SK-N-SH (cell line): ENCODE data around the gene APBB2. TPM values are rescaled to one million over a fixed set of nuclear protein-coding genes. Genes with fewer than 3 reads are reported as not detected.

ENCODE experiments used
- CTCF ChIA-PET: fragments of 300-600, 350-600 bp; formaldehyde crosslinking; extraction: SDS; loops from one replicate; lab custom pipeline; 2021; lab: Yijun Ruan, JAX
- POLR2A ChIA-PET: fragments of 350-600 bp; sonication (Branson Sonifier 250); formaldehyde crosslinking; extraction: SDS; loops from one replicate; lab custom pipeline; 2020; ENCODE audit warnings: antibody characterized with exemption, inconsistent platforms; lab: Yijun Ruan, JAX
- DNase-seq: peaks from one replicate; pipeline ENCODE4 v3.0.0; 2012
- H2AFZ ChIP-seq: fragments of 200-600 bp; sonication (generic); 2 replicates; pipeline ENCODE4 v1.8.1; 2016; ENCODE audit warnings: antibody characterized with exemption, mild to moderate bottlenecking, low read depth
- H3F3A ChIP-seq: fragments of 200-600 bp; sonication (generic); replicated peaks from 2 replicates; pipeline ENCODE3; 2016; ENCODE audit warnings: antibody characterized with exemption, mild to moderate bottlenecking; ENCODE audit not compliant: insufficient read depth
- H3K27ac ChIP-seq, 2 experiments: fragments of 200-500 bp in 1 of 2; fragments of 200-600 bp in 1 of 2; sonication (Bioruptor generic) in 1 of 2; sonication (generic), shearing (Covaris generic) in 1 of 2; 2 replicates each; pipeline versions ENCODE4 v1.5.1 to v1.6.1; 2014 to 2016; ENCODE audit warnings: low read depth in 2 of 2, inconsistent platforms in 1 of 2, low read length in 1 of 2, mild to moderate bottlenecking in 1 of 2, mixed read lengths in 1 of 2
- H3K27me3 ChIP-seq: fragments of 200-600 bp; sonication (generic), shearing (Covaris generic); 2 replicates; pipeline ENCODE4 v1.6.1; 2016; ENCODE audit warnings: mixed run types; ENCODE audit not compliant: insufficient read depth
- H3K36me3 ChIP-seq, 2 experiments: fragments of 200-500 bp in 1 of 2; fragments of 200-600 bp in 1 of 2; sonication (Bioruptor generic) in 1 of 2; sonication (generic) in 1 of 2; replicated peaks in 1 of 2; 2 replicates each; pipeline versions ENCODE3 to v1.5.1; 2014 to 2016; ENCODE audit warnings: low read length in 1 of 2, mild to moderate bottlenecking in 1 of 2; ENCODE audit not compliant: insufficient read depth in 2 of 2, control insufficient read depth in 1 of 2
- H3K4me1 ChIP-seq, 2 experiments: fragments of 200-500 bp in 1 of 2; fragments of 200-600 bp in 1 of 2; sonication (Bioruptor generic) in 1 of 2; sonication (generic), shearing (Covaris generic) in 1 of 2; 2 replicates each; pipeline versions ENCODE4 v1.5.1 to v1.6.1; 2014 to 2016; ENCODE audit warnings: low read depth in 1 of 2, low read length in 1 of 2, mixed run types in 1 of 2; ENCODE audit not compliant: insufficient read depth in 2 of 2, control insufficient read depth in 1 of 2
- H3K4me2 ChIP-seq: fragments of 200-600 bp; sonication (generic), shearing (Covaris generic); 2 replicates; pipeline ENCODE4 v1.6.1; 2017; ENCODE audit warnings: mixed run types
- H3K4me3 ChIP-seq, 2 experiments: fragments of 200-500 bp in 1 of 2; fragments of 200-600 bp in 1 of 2; sonication (Bioruptor generic) in 1 of 2; sonication (generic), shearing (Covaris generic) in 1 of 2; 2 replicates each; pipeline versions ENCODE4 v1.5.1 to v1.8.1; 2014 to 2016; ENCODE audit warnings: low read depth in 2 of 2, inconsistent platforms in 1 of 2, low read length in 1 of 2, mild to moderate bottlenecking in 1 of 2, mixed read lengths in 1 of 2, moderate library complexity in 1 of 2
- H3K79me2 ChIP-seq: fragments of 200-600 bp; sonication (generic); 2 replicates; pipeline ENCODE4 v1.8.1; 2017; ENCODE audit warnings: mild to moderate bottlenecking; ENCODE audit not compliant: insufficient read depth
- H3K9ac ChIP-seq: fragments of 200-600 bp; sonication (generic); 2 replicates; pipeline ENCODE4 v1.6.1; 2017; ENCODE audit warnings: mixed run types
- H3K9me2 ChIP-seq: fragments of 200-600 bp; sonication (generic); 2 replicates; pipeline ENCODE4 v1.6.1; 2017; ENCODE audit warnings: mixed run types
- H3K9me3 ChIP-seq: fragments of 200-600 bp; sonication (generic); 2 replicates; pipeline ENCODE4 v1.6.1; 2017; ENCODE audit warnings: mixed run types, mild to moderate bottlenecking, moderate library complexity
- H4K20me1 ChIP-seq: fragments of 200-600 bp; sonication (generic); 2 replicates; pipeline ENCODE4 v1.6.1; 2017; ENCODE audit warnings: mild to moderate bottlenecking, mixed run types; ENCODE audit not compliant: insufficient read depth
- CHD2 ChIP-seq: fragments of 150-350 bp; IDR thresholded peaks from 2 replicates; pipeline ENCODE4 v1.6.1; 2018; ENCODE audit warnings: low read length; ENCODE audit not compliant: partially characterized antibody
- CTCF ChIP-seq: fragments of 200-600 bp; sonication (generic); IDR thresholded peaks from 2 replicates; pipeline ENCODE4 v1.6.1; 2017; ENCODE audit warnings: antibody characterized with exemption, mild to moderate bottlenecking, moderate library complexity
- ELF1 ChIP-seq: IDR thresholded peaks from 2 replicates; pipeline ENCODE4 v1.4.0; 2012
- EZH2phosphoT487 ChIP-seq: fragments of 200-600 bp; sonication (generic); IDR thresholded peaks from 2 replicates; pipeline ENCODE4 v1.6.1; 2017; ENCODE audit warnings: low read depth, mixed run types, mild to moderate bottlenecking, antibody characterized with exemption, moderate library complexity, borderline replicate concordance
- FOSL2 ChIP-seq: IDR thresholded peaks from 2 replicates; pipeline ENCODE4 v1.4.0; 2012; ENCODE audit warnings: low read depth, mild to moderate bottlenecking, moderate library complexity, borderline replicate concordance
- FOXJ3 ChIP-seq: sonication (generic); formaldehyde crosslinking; IDR thresholded peaks from 2 replicates; pipeline ENCODE4 v1.5.1; 2020; ENCODE audit warnings: mild to moderate bottlenecking, missing genetic modification reagents
- FOXM1 ChIP-seq: IDR thresholded peaks from 2 replicates; pipeline ENCODE4 v1.4.0; 2012; ENCODE audit warnings: low read depth, mild to moderate bottlenecking
- GATA2 ChIP-seq: sonication (generic); formaldehyde crosslinking; IDR thresholded peaks from 2 replicates; pipeline ENCODE4 v1.5.0; 2020; ENCODE audit warnings: mild to moderate bottlenecking, missing genetic modification reagents
- JUND ChIP-seq: IDR thresholded peaks from 2 replicates; pipeline ENCODE4 v1.4.0; 2012
- MEF2A ChIP-seq: IDR thresholded peaks from 2 replicates; pipeline ENCODE4 v1.4.0; 2012; ENCODE audit warnings: low read depth, borderline replicate concordance
- NFIC ChIP-seq: IDR thresholded peaks from 2 replicates; pipeline ENCODE4 v1.4.0; 2012; ENCODE audit warnings: borderline replicate concordance
- POLR2AphosphoS5 ChIP-seq: IDR thresholded peaks from 2 replicates; pipeline ENCODE4 v1.6.1; 2012; ENCODE audit warnings: low read depth, low read length
- RCOR1 ChIP-seq: fragments of 150-350 bp; IDR thresholded peaks from 2 replicates; pipeline ENCODE4 v1.6.1; 2017; ENCODE audit warnings: antibody characterized with exemption, low read length
- SMC3 ChIP-seq: IDR thresholded peaks from 2 replicates; pipeline ENCODE4 v1.6.1; 2012; ENCODE audit warnings: low read depth, low read length, improper control_type of control experiment
- TAF1 ChIP-seq: IDR thresholded peaks from 2 replicates; pipeline ENCODE4 v1.6.1; 2012; ENCODE audit warnings: low read depth, mild to moderate bottlenecking, low read length, moderate library complexity, borderline replicate concordance
- TCF12 ChIP-seq: IDR thresholded peaks from 2 replicates; pipeline ENCODE4 v1.4.0; 2012
- USF1 ChIP-seq: IDR thresholded peaks from 2 replicates; pipeline ENCODE4 v1.4.0; 2012; ENCODE audit warnings: low read depth, borderline replicate concordance
- USF2 ChIP-seq: fragments of 150-350 bp; IDR thresholded peaks from 2 replicates; pipeline ENCODE4 v1.6.1; 2017; ENCODE audit warnings: antibody characterized with exemption, low read length, low read depth, borderline replicate concordance
- YY1 ChIP-seq: IDR thresholded peaks from 2 replicates; pipeline ENCODE4 v1.4.0; 2012; ENCODE audit warnings: low read depth, mild to moderate bottlenecking
- ZBTB33 ChIP-seq: IDR thresholded peaks from 2 replicates; pipeline ENCODE4 v1.4.0; 2012; ENCODE audit warnings: low read depth, borderline replicate concordance
- WGBS: methylation state at CpG from one replicate; pipeline ENCODE4 v1.1.6; 2017; ENCODE audit warnings: low lambda C conversion rate; 5-methylcytosine and 5-hydroxymethylcytosine counted together
- polyA plus RNA-seq, 3 experiments: library from polyadenylated mRNA; depleted of rRNA; stranded (reverse); fragments of >200 nt; gene quantifications; 2 replicates each; pipeline ENCODE4 v1.2.3, GENCODE V29; 2012

Gene APBB2
- polyA plus RNA-seq, 1 of the 3 experiments (the other 2 are of a cell fraction) = 49.8 TPM

GRCh38 chr4:41205130-41205529 is 9.2 kb downstream of the APBB2 start:
- Histone ChIP-seq H3K9me3 (no peaks in the 10 kb centered on the region), H3K27ac (peak overlapping the region; percentile 78 to 96), H2AFZ (no peak overlapping the region), H3F3A (peaks cover 53% of the 10 kb centered on the region), H3K36me3 (no peaks in the 10 kb centered on the region), H3K9me2 (no peaks in the 10 kb centered on the region), H3K79me2 (peaks cover 96% of the 10 kb centered on the region), H3K4me1 (peaks cover 8 to 66% of the 10 kb centered on the region in 2 experiments), H3K9ac (peak overlapping the region; percentile 30; the same call in 1 of the 2 replicates), H4K20me1 (no peaks in the 10 kb centered on the region), H3K27me3 (no peaks in the 10 kb centered on the region), H3K4me3 (no peak overlapping the region), H3K4me2 (peak overlapping the region; percentile 70)
- ChIA-PET POLR2A (interaction anchor here (0.6 kb wide), 2 partner anchors 11 to 51 kb away, joined by 3 to 4 read pairs; no protein-coding TSS in a partner anchor), CTCF (interaction anchor here (0.9 to 2.4 kb wide), 4 partner anchors 9 to 280 kb away, joined by 3 to 20 read pairs (median 4); partner anchors contain the start of gene APBB2)
- no peak for DNase-seq
- 60% methylated on average over 3 of the region's 3 CpGs for WGBS
- TF ChIP-seq JUND (no peak), CTCF (no peak), TAF1 (no peak), SMC3 (no peak), MEF2A (no peak), FOXJ3 (CRISPR knock-in tag) (no peak), ZBTB33 (no peak)

GRCh38 chr4:41204400-41204978 is 9.9 kb downstream of the APBB2 start:
- Histone ChIP-seq H3K27me3 (no peaks in the 10 kb centered on the region), H3K4me3 (no peak overlapping the region), H3K36me3 (no peaks in the 10 kb centered on the region), H3K4me1 (peaks cover 8 to 72% of the 10 kb centered on the region in 2 experiments), H3K79me2 (peaks cover 96% of the 10 kb centered on the region), H3K9ac (peak overlapping the region; percentile 30; the same call in 1 of the 2 replicates), H3K9me2 (no peaks in the 10 kb centered on the region), H3K27ac (peak overlapping the region; percentile 78 to 96), H3K9me3 (no peaks in the 10 kb centered on the region), H2AFZ (no peak overlapping the region), H4K20me1 (no peaks in the 10 kb centered on the region), H3K4me2 (peak overlapping the region; percentile 70), H3F3A (peaks cover 53% of the 10 kb centered on the region)
- CTCF ChIA-PET = interaction anchor here (0.9 to 2.4 kb wide), 5 partner anchors 9 to 304 kb away, joined by 3 to 20 read pairs (median 3); partner anchors contain the start of gene APBB2
- POLR2A ChIA-PET = no interaction called here
- DNase-seq = no peak
- 46% methylated on average over 8 of the region's 8 CpGs for WGBS
- TF ChIP-seq FOXM1 (no peak), RCOR1 (no peak), YY1 (no peak), POLR2AphosphoS5 (peak; percentile 14; the same call in 1 of the 2 replicates), TCF12 (peak; percentile 77), FOSL2 (peak; percentile 61; the same call in 1 of the 2 replicates), GATA2 (CRISPR knock-in tag) (no peak), USF2 (no peak), ZBTB33 (no peak), USF1 (peak; percentile 70; the same call in 1 of the 2 replicates), ELF1 (no peak), CHD2 (no peak), NFIC (peak; percentile 91), EZH2phosphoT487 (no peak), SMC3 (no peak)
